DND-41 (cell line): Measurements from ENCODE around the gene NRN1.

Experiments used
- ATAC-seq: fragments of 200-7000 bp; cut with Tn5 transposase; 3 replicates; pipeline ENCODE4 v1.9.1; 2021; ENCODE audit warnings: low read depth; ENCODE audit not compliant: insufficient read depth
- DNase-seq: peaks from one replicate; pipeline ENCODE4 v3.0.0-alpha.2; 2020
- H2AFZ ChIP-seq: 2 replicates; pipeline ENCODE4 v1.6.0; 2012; ENCODE audit warnings: low read depth, low read length
- H3K27ac ChIP-seq: 2 replicates; pipeline ENCODE4 v1.5.1; 2012; ENCODE audit warnings: low read length, inconsistent platforms
- H3K27me3 ChIP-seq: fragments of 200-600 bp; sonication (generic); 2 replicates; pipeline ENCODE4 v1.6.0; 2012; ENCODE audit warnings: low read length, mild to moderate bottlenecking, inconsistent platforms; ENCODE audit not compliant: insufficient read depth, poor library complexity
- H3K36me3 ChIP-seq: 2 replicates; pipeline ENCODE4 v1.5.1; 2012; ENCODE audit warnings: low read length, inconsistent platforms; ENCODE audit not compliant: insufficient read depth
- H3K4me1 ChIP-seq: 2 replicates; pipeline ENCODE4 v1.5.1; 2012; ENCODE audit warnings: mild to moderate bottlenecking, low read length; ENCODE audit not compliant: insufficient read depth
- H3K4me2 ChIP-seq: 2 replicates; pipeline ENCODE4 v1.6.0; 2012; ENCODE audit warnings: mild to moderate bottlenecking, moderate library complexity, low read length, inconsistent platforms; ENCODE audit not compliant: insufficient read depth
- H3K4me3 ChIP-seq, 2 experiments: fragments of 200-600 bp in 1 of 2; shearing (Covaris generic) in 1 of 2; 2 replicates each; pipeline ENCODE4 v1.5.1; 2012 to 2016; ENCODE audit warnings: inconsistent platforms in 2 of 2, low read length in 2 of 2, mild to moderate bottlenecking in 2 of 2, low read depth in 1 of 2, moderate library complexity in 1 of 2
- H3K79me2 ChIP-seq: 2 replicates; pipeline ENCODE4 v1.6.0; 2012; ENCODE audit warnings: low read length, inconsistent platforms; ENCODE audit not compliant: insufficient read depth
- H3K9ac ChIP-seq: 2 replicates; pipeline ENCODE4 v1.6.0; 2012; ENCODE audit warnings: low read depth, mild to moderate bottlenecking, inconsistent platforms, low read length, moderate library complexity
- H3K9me3 ChIP-seq: 2 replicates; pipeline ENCODE4 v1.5.1; 2012; ENCODE audit warnings: low read length, moderate library complexity, mild to moderate bottlenecking, inconsistent platforms; ENCODE audit not compliant: insufficient read depth, severe bottlenecking
- H4K20me1 ChIP-seq: 2 replicates; pipeline ENCODE4 v1.6.0; 2012; ENCODE audit warnings: low read length; ENCODE audit not compliant: insufficient read depth
- EZH2 ChIP-seq: IDR thresholded peaks from 3 replicates; pipeline ENCODE4 v1.6.1; 2012; ENCODE audit warnings: borderline replicate concordance, low read depth, mild to moderate bottlenecking, moderate library complexity, low read length, inconsistent platforms; ENCODE audit not compliant: severe bottlenecking
- TF ChIP-seq, protein P1 (sequence below): IDR thresholded peaks from 2 replicates; pipeline ENCODE4 v1.5.1; 2012; ENCODE audit warnings: borderline replicate concordance, low read length, moderate library complexity, mild to moderate bottlenecking; ENCODE audit not compliant: poor library complexity, severe bottlenecking; ENCODE audit errors: extremely low read depth

NRN1 gene

DNA sequence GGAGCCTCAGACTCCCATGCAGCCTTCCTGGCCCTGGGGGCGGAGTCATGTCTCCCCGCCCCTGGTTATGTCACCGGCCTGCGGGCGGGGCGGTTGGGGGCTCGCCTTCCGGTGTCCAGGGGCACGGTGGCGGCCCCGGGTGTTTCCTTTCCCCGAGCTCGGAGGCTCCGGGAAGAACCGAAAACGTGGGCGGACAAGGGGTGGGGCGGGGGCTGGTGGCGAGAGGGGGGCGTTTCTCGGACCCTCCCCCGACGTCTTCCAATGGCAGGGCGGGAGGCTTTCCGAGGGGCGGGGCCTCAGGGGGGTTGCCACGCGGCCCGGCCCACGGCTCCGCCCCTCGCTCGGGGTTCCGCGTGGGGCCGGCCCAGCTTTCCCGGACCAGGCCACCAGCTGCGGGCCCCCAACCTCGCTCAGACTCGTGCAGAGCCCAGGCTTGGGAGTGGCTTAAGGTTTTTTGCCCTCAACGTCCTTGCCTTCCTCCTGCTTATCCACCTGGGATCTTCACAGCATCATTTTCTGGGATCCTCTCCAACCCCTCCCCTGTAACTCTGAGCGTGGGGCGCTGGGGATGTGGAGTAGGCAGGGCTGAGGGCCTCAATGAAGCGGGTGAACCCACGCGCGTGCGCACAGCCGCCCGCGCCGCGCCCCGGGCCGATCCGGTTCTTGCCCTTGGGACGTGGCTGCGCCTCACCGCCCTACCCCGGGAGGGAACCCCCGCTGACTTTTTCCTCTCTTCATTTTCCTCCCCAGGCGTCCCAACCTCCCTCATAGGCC, 2.1 kb upstream of the NRN1 start:
- no peak for ATAC-seq
- H3K4me2 ChIP-seq = no peak overlapping the region

DNA sequence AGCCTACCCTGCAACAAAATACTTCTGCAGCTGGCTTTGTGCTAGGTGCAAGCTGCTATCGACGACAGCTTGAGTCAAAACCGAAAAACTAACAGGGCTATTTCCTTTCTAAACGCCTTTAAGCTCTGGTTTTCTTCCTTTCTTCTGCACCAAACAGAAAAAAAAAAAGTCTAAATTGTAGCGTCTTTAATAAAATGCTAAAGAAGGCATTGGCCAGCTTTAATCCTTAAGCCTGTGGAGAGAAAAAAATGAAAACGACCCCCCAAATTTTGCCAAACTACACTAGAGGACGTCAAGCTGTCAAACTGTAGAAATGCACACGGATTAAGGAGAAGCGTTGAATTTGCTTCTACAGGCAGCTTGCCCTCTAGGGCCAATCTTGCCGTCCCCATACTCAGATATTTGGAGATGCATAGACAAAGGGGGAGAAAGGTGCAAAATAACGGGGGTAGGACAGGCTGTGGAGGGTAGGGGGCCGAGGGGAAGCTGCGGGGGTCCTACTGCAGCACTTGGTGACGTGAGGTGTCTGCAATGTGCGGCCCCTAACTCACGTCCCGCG, 1.4 kb upstream of the NRN1 start:
- ATAC-seq = no peak
- H3K9me3 ChIP-seq = no peaks in the 10 kb centered on the region
- H3K27me3 ChIP-seq = peaks cover 6% of the 10 kb centered on the region
- H3K36me3 ChIP-seq = no peaks in the 10 kb centered on the region
- H3K79me2 ChIP-seq = no peaks in the 10 kb centered on the region
- H3K4me2 ChIP-seq = no peak overlapping the region
- no peak overlapping the region for H3K4me3 ChIP-seq
- no peak overlapping the region for H2AFZ ChIP-seq
- TF ChIP-seq EZH2 = no peak
- TF ChIP-seq, protein P1, sequence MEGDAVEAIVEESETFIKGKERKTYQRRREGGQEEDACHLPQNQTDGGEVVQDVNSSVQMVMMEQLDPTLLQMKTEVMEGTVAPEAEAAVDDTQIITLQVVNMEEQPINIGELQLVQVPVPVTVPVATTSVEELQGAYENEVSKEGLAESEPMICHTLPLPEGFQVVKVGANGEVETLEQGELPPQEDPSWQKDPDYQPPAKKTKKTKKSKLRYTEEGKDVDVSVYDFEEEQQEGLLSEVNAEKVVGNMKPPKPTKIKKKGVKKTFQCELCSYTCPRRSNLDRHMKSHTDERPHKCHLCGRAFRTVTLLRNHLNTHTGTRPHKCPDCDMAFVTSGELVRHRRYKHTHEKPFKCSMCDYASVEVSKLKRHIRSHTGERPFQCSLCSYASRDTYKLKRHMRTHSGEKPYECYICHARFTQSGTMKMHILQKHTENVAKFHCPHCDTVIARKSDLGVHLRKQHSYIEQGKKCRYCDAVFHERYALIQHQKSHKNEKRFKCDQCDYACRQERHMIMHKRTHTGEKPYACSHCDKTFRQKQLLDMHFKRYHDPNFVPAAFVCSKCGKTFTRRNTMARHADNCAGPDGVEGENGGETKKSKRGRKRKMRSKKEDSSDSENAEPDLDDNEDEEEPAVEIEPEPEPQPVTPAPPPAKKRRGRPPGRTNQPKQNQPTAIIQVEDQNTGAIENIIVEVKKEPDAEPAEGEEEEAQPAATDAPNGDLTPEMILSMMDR = no peak
- H4K20me1 ChIP-seq = no peaks in the 10 kb centered on the region
- H3K9ac ChIP-seq = no peak overlapping the region
- no peak for DNase-seq
- H3K4me1 ChIP-seq = no peaks in the 10 kb centered on the region
- H3K27ac ChIP-seq = no peak overlapping the region

More for the DNA sequence above, 2.1 kb upstream of the NRN1 start:
- no peak overlapping the region for H3K9ac ChIP-seq
- no peaks in the 10 kb centered on the region for H4K20me1 ChIP-seq
- H3K9me3 ChIP-seq = no peaks in the 10 kb centered on the region
- TF ChIP-seq, protein P1 = no peak
- H2AFZ ChIP-seq = no peak overlapping the region
- H3K36me3 ChIP-seq = no peaks in the 10 kb centered on the region
- no peaks in the 10 kb centered on the region for H3K4me1 ChIP-seq
- peaks cover 8% of the 10 kb centered on the region for H3K27me3 ChIP-seq
- H3K4me3 ChIP-seq = no peak overlapping the region
- H3K27ac ChIP-seq = no peak overlapping the region
- no peak for DNase-seq
- H3K79me2 ChIP-seq = no peaks in the 10 kb centered on the region

DNA sequence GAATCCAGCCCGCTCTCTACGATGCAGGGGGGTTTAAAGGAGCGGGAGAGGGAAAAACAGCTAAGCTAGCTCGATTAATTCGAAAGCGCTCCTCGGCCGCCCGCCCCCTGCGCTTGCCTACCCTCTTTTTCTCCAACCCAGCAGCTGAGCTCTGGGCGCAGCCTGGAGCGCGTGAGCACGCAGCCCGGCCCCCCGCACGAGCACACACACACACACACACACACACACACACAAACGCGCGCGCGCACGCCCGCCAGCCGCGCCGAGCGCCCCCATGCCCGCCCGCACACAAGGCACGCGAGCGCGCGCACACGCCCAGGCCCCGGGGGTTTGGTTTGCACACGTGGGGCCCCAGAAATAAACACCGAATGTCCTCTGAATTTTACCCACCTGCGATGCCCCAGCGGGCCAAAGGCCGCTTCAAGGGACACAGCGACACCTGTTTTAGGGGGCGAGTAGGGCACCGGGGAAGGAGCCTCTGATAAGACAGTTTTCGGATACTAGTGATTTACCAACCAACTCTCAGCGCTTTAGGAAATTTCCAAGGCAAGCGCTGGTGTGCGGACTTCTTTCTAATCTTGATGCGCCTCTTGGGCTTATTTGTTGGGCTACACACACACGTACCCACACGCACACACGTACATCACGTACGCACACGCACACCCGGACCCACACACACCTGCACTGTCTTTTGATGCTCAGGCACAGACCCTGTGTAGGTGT, 802 bp upstream of the NRN1 start:
- Histone ChIP-seq H3K4me1 (no peaks in the 10 kb centered on the region), H4K20me1 (no peaks in the 10 kb centered on the region), H3K9me3 (no peaks in the 10 kb centered on the region), H3K27me3 (peaks cover 6% of the 10 kb centered on the region), H3K27ac (no peak overlapping the region), H3K36me3 (no peaks in the 10 kb centered on the region), H2AFZ (no peak overlapping the region), H3K4me2 (no peak overlapping the region), H3K79me2 (no peaks in the 10 kb centered on the region), H3K9ac (no peak overlapping the region), H3K4me3 (no peak overlapping the region)
- no peak for ATAC-seq
- TF ChIP-seq, protein P1 = no peak
- no peak for TF ChIP-seq EZH2
- DNase-seq = no peak
